Activated naive CD8-positive, alpha-beta T cell treated with anti-CD3 and anti-CD28 coated beads for 36 hours (primary cell): ENCODE measurements around the gene ZFYVE19. TPM values are rescaled to one million over a fixed set of nuclear protein-coding genes. Genes with fewer than 3 reads are reported as not detected.

Experiments
- DNase-seq: peaks from one replicate; pipeline ENCODE4 v3.0.0; 2021
- H3K27ac Mint-ChIP-seq: one replicate; pipeline ENCODE4 v1.8.0; 2022; ENCODE audit warnings: mild to moderate bottlenecking, moderate library complexity, mixed read lengths
- H3K27me3 Mint-ChIP-seq: one replicate; pipeline ENCODE4 v1.8.0; 2022; ENCODE audit warnings: mild to moderate bottlenecking, mixed read lengths
- H3K36me3 Mint-ChIP-seq: one replicate; pipeline ENCODE4 v1.8.0; 2021; ENCODE audit warnings: mild to moderate bottlenecking, mixed read lengths
- H3K4me1 Mint-ChIP-seq: one replicate; pipeline ENCODE4 v1.8.0; 2021; ENCODE audit warnings: mixed read lengths
- H3K4me3 Mint-ChIP-seq: one replicate; pipeline ENCODE4 v1.8.0; 2022; ENCODE audit warnings: mild to moderate bottlenecking, moderate library complexity, mixed read lengths
- H3K9me3 Mint-ChIP-seq: one replicate; pipeline ENCODE4 v1.8.0; 2022; ENCODE audit warnings: mixed read lengths
- total RNA-seq, 2 experiments: library from RNA; stranded (reverse); gene quantifications; one replicate each; pipeline ENCODE4 v1.2.3, GENCODE V29; 2021

ZFYVE19 gene
- total RNA-seq, 2 experiments from 2014 or later: 20.1 to 20.8 TPM

- peaks cover 3% of the 10 kb centered on the region for H3K4me1 Mint-ChIP-seq
Measured at GRCh38 chr15:40863660-40864270, 56.9 kb downstream of the ZFYVE19 start.

More at GRCh38 chr15:40863660-40864270, 56.9 kb downstream of the ZFYVE19 start:
- no peak for DNase-seq
- no peak overlapping the region for H3K27ac Mint-ChIP-seq
- no peak overlapping the region for H3K4me3 Mint-ChIP-seq
- H3K27me3 Mint-ChIP-seq: no peaks in the 10 kb centered on the region
- H3K36me3 Mint-ChIP-seq: no peaks in the 10 kb centered on the region
- no peaks in the 10 kb centered on the region for H3K9me3 Mint-ChIP-seq

Other genes with a start within 250 kb of the ZFYVE19 start
- 10 to 100 TPM; 21.3 to 27.3 TPM for gene CCDC32, start 242.0 kb upstream of the ZFYVE19 start, total RNA-seq
- gene RPUSD2, start 237.8 kb upstream of the ZFYVE19 start, total RNA-seq: 10 to 100 TPM; 22.9 to 26.1 TPM
- 10 to 100 TPM; 23.8 to 24.5 TPM for gene KNL1, start 212.8 kb upstream of the ZFYVE19 start, total RNA-seq
- gene RAD51, start 111.9 kb upstream of the ZFYVE19 start, total RNA-seq: 10 to 100 TPM; 67.7 to 69.6 TPM
- 10 to 100 TPM; 32.0 to 32.4 TPM for gene RMDN3, start 51.8 kb upstream of the ZFYVE19 start, total RNA-seq
- 10 to 100 TPM; 35.2 to 35.9 TPM for gene GCHFR, start 43.0 kb upstream of the ZFYVE19 start, total RNA-seq
- under 1 TPM; 0.43 to 0.50 TPM for gene C15orf62, start 37.1 kb upstream of the ZFYVE19 start, total RNA-seq
- gene DNAJC17, start 384 bp downstream of the ZFYVE19 start, total RNA-seq: 10 to 100 TPM; 39.8 to 41.7 TPM
- gene PPP1R14D, start 21.6 kb downstream of the ZFYVE19 start, total RNA-seq: not detected
- gene SPINT1, start 37.0 kb downstream of the ZFYVE19 start, total RNA-seq: 1 to 10 TPM; 3.4 to 3.5 TPM
- gene RHOV, start 67.1 kb downstream of the ZFYVE19 start, total RNA-seq: under 1 TPM; 0.45 to 0.50 TPM
- 10 to 100 TPM; 12.1 to 13.2 TPM for gene VPS18, start 87.4 kb downstream of the ZFYVE19 start, total RNA-seq
- not detected for gene DLL4, start 122.3 kb downstream of the ZFYVE19 start, total RNA-seq
- 10 to 100 TPM; 43.9 to 45.8 TPM for gene CHAC1, start 146.4 kb downstream of the ZFYVE19 start, total RNA-seq